Fibroblast of peridontal ligament (primary cell): ENCODE results near the gene ZNRF3.

Experiments used
- DNase-seq: peaks from one replicate; pipeline ENCODE4 v3.0.0-alpha.2; 2010; ENCODE audit errors: extremely low read depth

The ZNRF3 gene

GRCh38 chr22:29009148-29009547 is 125.8 kb downstream of the ZNRF3 start:
- no peak for DNase-seq

- no peak for DNase-seq
Measured at GRCh38 chr22:29011240-29012100, 128.1 kb downstream of the ZNRF3 start.

DNA sequence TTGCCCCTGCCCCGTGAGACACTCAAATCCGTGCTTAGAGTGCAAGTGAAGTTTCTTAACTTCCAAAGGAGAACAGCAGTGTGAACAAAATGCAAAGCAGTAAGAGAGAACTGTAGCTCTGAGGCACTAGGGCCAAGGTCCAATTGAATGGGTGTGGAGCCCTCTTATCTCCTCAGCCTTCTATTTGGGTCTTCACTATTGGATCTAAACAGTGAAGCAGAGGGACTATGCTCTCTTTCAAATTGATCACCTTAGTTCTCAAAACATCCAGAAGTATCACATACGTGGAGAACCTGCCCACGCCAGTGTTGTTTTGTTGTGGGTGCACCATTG is 128.7 kb downstream of the ZNRF3 start:
- no peak for DNase-seq

DNA sequence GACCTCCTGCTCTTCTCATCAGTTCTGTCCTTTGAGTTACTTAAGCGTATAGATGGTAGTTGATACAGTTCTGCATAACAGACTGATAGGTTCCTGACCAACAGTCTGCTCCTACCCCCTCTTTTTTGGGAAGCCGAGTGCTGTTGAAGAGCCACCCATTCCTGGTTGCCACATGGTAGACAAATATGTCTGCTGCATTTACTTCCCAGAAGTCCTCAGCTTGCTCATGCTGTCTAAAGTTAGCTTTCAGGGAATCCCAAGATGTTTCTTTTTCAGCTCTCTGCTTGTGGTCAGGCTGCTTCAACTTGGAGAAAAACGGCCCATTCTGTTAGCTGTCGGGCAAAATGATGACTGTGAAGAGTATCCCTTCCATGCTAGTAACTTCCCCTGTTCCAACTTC is 129.6 kb downstream of the ZNRF3 start:
- no peak for DNase-seq

GRCh38 chr22:29014293-29014692 is 130.9 kb downstream of the ZNRF3 start:
- DNase-seq = no peak

DNA sequence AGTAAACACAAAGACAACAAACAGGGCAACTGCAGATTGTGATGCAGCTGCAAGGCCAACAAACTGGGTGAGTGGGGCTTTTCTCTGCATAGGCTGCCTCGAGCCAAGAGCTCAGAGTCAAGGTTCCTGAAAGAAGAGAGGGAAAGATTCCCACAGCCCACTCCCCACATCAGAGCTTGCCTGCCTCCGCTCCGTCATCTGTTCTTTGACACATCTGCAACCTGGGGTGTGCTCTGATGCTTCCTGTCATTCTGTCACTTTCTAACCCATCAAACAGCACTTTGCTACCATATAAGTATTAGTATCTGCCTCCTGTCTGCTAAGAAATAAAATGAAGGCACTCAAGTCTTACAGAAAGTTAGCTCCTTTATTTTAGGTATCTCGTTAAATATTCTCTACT is 131.4 kb downstream of the ZNRF3 start:
- DNase-seq = no peak

DNA sequence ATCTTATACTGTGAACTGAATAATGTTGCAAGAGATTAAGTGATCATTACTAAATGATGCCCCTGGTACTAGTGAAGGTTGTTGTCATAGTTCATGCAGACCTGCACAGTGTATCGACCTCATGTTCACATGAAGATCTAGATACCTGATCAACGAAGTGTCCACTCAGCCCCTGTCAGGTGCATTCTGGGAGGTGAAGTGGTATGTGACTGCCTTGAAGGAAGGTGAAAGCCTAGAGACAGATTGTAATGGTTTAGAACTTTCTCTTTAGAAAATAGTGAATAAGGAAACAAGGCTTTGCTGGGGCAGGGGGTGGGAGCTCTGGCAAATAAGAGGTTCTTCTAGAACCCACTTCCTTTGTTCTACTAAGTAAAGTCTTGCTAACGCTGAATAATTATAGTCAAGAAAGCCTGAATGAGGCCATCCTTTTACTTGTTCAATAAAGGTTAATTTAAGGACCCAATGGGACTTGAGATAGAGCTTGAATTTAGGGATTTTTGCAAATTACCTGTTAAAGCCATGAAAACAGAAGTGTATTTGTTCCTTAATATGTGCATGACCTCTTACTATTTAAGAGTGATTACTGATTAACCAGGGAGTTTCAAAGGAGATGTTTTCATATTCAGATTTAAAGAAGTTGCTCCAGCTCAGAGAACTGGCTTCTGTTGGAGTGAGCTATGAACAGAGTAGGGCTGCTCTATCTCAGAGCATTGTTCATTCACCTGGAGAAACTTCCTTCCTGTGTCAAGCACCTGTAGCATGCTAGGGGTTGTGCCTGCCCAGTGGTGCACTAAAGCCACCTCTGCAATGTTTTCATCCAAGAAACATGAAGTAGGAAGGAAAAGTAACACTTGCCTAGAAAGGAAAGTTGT is 132.9 kb downstream of the ZNRF3 start:
- DNase-seq = no peak

- DNase-seq = no peak
Measured at GRCh38 chr22:29018293-29019189, 135.2 kb downstream of the ZNRF3 start.

DNA sequence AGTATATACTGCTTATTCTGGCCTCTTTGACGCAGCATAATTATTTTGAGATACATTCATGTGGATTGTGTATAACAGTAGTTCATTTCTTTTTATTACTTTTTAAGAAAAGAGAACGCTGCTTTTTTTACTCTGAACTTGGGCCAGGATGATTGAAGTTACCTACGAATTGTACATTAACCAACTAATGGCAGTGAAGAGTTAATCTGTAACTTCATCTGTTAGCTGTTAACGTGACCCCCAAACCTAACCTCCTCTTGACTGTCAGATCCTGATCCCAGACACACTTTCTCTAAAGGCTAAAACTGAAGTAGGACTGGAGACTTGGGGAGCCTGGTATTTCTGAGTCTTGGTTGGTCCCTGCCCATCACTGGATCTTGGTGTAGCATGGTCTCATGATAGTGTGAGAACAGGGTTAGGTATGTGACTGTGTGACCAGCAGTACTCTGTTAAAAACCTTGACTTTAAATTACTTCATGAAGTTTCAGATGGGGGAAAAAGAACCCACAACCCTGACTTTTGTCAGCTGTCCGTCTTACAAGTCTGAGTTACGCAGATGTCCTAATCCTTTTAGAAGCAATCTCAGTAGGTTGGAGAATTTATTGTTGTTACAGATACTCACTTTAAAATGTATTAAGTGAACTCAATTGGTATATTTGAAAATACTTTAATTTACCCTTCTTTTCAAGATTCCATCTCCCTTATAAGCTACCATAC is 138.9 kb downstream of the ZNRF3 start:
- DNase-seq = no peak

- no peak for DNase-seq
Measured at GRCh38 chr22:29023172-29023796, 139.9 kb downstream of the ZNRF3 start.

DNA sequence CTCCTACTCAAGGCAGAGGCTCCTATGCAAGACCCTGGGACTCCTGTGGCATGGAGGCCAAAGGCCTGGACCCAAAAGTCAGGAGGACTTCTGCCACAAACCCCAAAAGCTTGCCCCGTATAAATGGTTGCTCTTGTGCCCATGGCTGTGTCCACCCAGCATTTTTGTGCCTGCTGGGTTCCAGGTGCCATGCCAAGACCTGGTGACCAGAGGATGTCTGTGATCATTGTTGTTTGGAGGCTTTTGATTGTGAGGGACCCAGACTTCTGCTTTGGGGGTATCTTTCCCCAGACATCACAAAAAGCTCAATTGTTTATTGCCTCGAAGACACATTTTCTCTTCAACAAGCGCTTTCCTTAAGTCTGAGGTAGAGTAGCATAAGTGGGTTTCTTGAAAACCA is 143.2 kb downstream of the ZNRF3 start:
- no peak for DNase-seq

GRCh38 chr22:29028468-29028867 is 145.1 kb downstream of the ZNRF3 start:
- no peak for DNase-seq

DNA sequence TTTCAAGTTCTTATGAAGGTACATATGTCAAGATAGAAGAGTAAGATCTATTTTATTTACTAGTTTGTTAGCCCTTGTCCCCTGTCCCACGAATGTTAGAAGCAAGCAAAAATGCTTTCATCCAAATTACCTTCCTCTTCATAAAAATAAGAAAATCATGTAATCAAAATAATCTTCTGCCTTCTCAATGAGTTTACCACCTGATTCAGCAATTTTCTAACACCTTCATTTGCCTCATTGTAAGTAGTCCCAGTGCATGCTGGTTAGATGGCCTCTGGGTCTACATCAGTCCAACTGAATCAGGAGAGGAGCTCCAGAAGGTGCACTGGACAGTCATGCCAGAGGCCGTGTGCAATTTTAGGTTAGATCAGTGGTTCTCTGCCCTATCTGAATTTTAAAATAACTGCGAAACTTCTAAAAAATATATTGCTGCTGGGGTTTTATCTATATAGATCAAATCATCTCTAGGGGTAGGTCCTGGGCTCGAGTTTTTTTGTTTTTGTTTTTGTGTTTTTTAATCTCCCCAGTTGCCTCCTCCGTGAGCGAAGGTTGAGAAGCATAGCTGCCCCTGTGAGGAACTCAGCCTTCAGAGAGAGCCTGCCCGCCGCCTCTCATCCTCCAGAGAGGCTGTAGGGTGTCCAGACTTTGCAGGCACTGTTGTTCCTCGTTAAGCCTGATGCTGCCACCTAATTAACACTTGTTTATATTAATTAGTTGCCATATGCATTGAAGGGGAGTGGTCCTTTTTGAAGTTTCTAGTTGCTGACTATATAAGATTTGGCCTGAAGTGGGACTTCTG is 146.0 kb downstream of the ZNRF3 start:
- no peak for DNase-seq

GRCh38 chr22:29030016-29030617 is 146.7 kb downstream of the ZNRF3 start:
- DNase-seq = peak; percentile 32

DNA sequence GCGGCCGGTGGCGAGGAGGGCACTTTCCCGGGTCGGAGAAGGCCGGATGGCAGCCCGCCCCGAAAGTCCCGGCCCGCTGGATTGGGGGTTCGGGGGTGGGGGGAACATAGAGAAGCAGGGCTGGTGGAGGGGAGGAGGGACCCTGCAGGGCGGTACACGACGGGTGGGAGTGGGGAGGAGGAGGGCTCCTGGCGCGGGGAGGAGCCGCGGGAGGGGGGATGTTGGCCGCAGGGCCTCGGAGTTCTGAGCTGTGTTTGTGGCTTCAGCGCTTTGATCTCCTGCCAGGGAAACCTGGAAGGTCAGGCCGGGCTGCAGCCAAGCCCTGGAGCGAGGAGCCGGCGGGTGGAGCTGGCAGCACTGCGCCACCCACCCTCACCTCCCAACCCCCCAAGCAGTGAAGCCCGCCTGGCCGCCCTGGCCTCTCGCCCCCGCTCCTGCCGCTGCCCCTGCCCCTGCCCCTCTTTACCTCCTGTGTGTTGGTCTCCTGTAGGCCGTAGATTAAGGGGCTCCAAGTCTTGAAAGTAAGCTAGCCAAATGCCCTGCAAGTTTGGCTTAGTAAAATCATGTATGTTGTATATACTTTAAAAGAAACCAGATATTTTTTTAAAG is 147.3 kb downstream of the ZNRF3 start:
- DNase-seq = peak; percentile 53

GRCh38 chr22:29031227-29032011 is 148.0 kb downstream of the ZNRF3 start:
- peak; percentile 88 for DNase-seq

GRCh38 chr22:29032014-29032475 is 148.7 kb downstream of the ZNRF3 start:
- no peak for DNase-seq

GRCh38 chr22:29032584-29032983 is 149.2 kb downstream of the ZNRF3 start:
- peak; percentile 18 for DNase-seq
